Measurements from ENCODE around the gene ZNF846. TPM values are rescaled to one million over a fixed set of nuclear protein-coding genes. Genes with fewer than 3 reads are reported as not detected.

ZNF846 gene
- total and polyA plus RNA-seq, 10 of the 15 experiments (the other 5 are each of a cell fraction or from before 2014, with no cell fraction given): 0.64 to 4.1 (median 1.6) TPM

- Histone ChIP-seq H3K9ac (ENCODE audit: control insufficient read depth, insufficient read depth, low read length) (no peak overlapping the region), H3K36me3 (ENCODE audit: control insufficient read depth in 2 of 2, insufficient read depth in 2 of 2, low read length in 1 of 2) (no peaks in the 10 kb centered on the region), H3K4me1 (ENCODE audit: control insufficient read depth, insufficient read depth, low read length) (no peaks in the 10 kb centered on the region), H3K9me3 (replicated peaks; ENCODE audit: control insufficient read depth, insufficient read depth, low read length) (peaks cover 2% of the 10 kb centered on the region; the same call in 2 of the 3 replicates), H3K4me3 (no peak overlapping the region), H3K27me3 (replicated peaks in 1 of 2; ENCODE audit: control insufficient read depth in 2 of 2, insufficient read depth in 2 of 2, low read length in 1 of 2) (no peaks in the 10 kb centered on the region), H3K4me2 (ENCODE audit: control insufficient read depth, insufficient read depth) (no peak overlapping the region), H3K27ac (ENCODE audit: control insufficient read depth, insufficient read depth) (no peak overlapping the region), H2AFZ (ENCODE audit: control insufficient read depth, low read depth, low read length) (no peak overlapping the region), H3K79me2 (ENCODE audit: control insufficient read depth, insufficient read depth, low read length) (no peaks in the 10 kb centered on the region), H4K20me1 (ENCODE audit: control insufficient read depth, insufficient read depth) (no peaks in the 10 kb centered on the region)
- RAD21 ChIA-PET (ENCODE audit: unreplicated experiment): no interaction called here
- POLR2A ChIA-PET: no interaction called here
- in situ Hi-C loops (cut with MboI) (no loop called here), intact Hi-C loops (cut with micrococcal nuclease; ENCODE audit: unreplicated experiment) (no loop called here)
- FAIRE-seq (no peak), DNase-seq (ENCODE audit: low read depth, low spot score) (no peak), ATAC-seq (no peak)
- 17% methylated on average over 4 of the region's 4 CpGs for WGBS (ENCODE audit: insufficient coverage, insufficient replicate concordance, low lambda C conversion rate, missing lambda C conversion rate)
- CTCF ChIA-PET: no interaction called here
- SMC1A ChIA-PET (ENCODE audit: uncharacterized antibody, unreplicated experiment): no interaction called here
- BruUV-seq (replicated peaks): no TSS peak
- TF ChIP-seq SIX5 (IDR thresholded peaks at IDR 0.05; ENCODE audit: low read depth, low read length, severe bottlenecking): no peak
- TF ChIP-seq POLR2A (IDR thresholded peaks at IDR 0.05; ENCODE audit: low read depth, low read length): no peak
- no peak for TF ChIP-seq TCF12 (IDR thresholded peaks at IDR 0.05; ENCODE audit: low read depth, low read length)
- no peak for TF ChIP-seq MTA3 (IDR thresholded peaks at IDR 0.05; ENCODE audit: borderline replicate concordance, low read length)
- TF ChIP-seq ASH2L (IDR thresholded peaks at IDR 0.05; ENCODE audit: borderline replicate concordance, low read depth): no peak
- no peak for TF ChIP-seq NR2C1 (IDR thresholded peaks at IDR 0.05)
- TF ChIP-seq STAT1 (conservative IDR thresholded peaks at IDR 0.05): no peak
- no peak for TF ChIP-seq SIN3A (IDR thresholded peaks at IDR 0.05; ENCODE audit: low read depth, low read length)
Observed at GRCh38 chr19:9724157-9724556, 44.4 kb downstream of the ZNF846 start.

DNA sequence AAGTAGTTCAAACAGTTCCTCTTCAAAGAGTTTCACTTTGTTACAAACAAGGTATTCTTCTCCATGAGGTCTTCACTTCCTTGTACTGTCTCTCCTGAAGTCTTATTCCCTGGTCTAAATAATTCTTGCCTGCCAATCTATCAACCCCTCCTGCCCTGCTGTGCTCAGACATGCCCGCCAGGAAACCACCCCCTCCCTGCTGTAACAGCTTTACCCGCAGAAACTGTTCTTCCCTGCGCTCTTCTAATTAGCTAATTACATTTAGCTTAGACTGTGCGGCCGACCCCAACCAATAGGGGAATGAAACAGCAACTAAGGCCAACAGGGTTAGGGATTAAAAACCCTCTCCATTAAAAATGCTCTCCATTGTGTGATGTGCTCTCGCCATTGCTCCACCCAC, 46.7 kb downstream of the ZNF846 start:
- H3K9ac ChIP-seq (ENCODE audit: control insufficient read depth, insufficient read depth, low read length): no peak overlapping the region
- H2AFZ ChIP-seq (ENCODE audit: control insufficient read depth, low read depth, low read length): no peak overlapping the region
- ChIA-PET RAD21 (ENCODE audit: unreplicated experiment) (no interaction called here), CTCF (interaction anchor here (0.9 to 1.0 kb wide), 2 partner anchors 10 to 516 kb away, joined by 3 read pairs; no protein-coding TSS in a partner anchor), POLR2A (no interaction called here), SMC1A (ENCODE audit: uncharacterized antibody, unreplicated experiment) (interaction anchor here (1.0 kb wide), 2 partner anchors 55 to 306 kb away, joined by 3 read pairs; no protein-coding TSS in a partner anchor)
- no peak overlapping the region for H3K27ac ChIP-seq (ENCODE audit: control insufficient read depth, insufficient read depth)
- no peaks in the 10 kb centered on the region for H3K27me3 ChIP-seq (replicated peaks in 1 of 2; ENCODE audit: control insufficient read depth in 2 of 2, insufficient read depth in 2 of 2, low read length in 1 of 2)
- H3K4me3 ChIP-seq: no peak overlapping the region
- intact Hi-C loops (cut with micrococcal nuclease; ENCODE audit: unreplicated experiment): no loop called here
- H4K20me1 ChIP-seq (ENCODE audit: control insufficient read depth, insufficient read depth): no peaks in the 10 kb centered on the region
- DNase-seq (ENCODE audit: low read depth, low spot score): peak; percentile 1
- WGBS (ENCODE audit: insufficient coverage, insufficient replicate concordance, low lambda C conversion rate, missing lambda C conversion rate): 5% methylated on average over 6 of the region's 6 CpGs
- H3K79me2 ChIP-seq (ENCODE audit: control insufficient read depth, insufficient read depth, low read length): no peaks in the 10 kb centered on the region
- TF ChIP-seq ATF2 (IDR thresholded peaks at IDR 0.05; ENCODE audit: low read length): no peak
- peak; percentile 44; the same call in 1 of the 2 replicates for TF ChIP-seq MTA2 (IDR thresholded peaks at IDR 0.05; ENCODE audit: low read depth)
- TF ChIP-seq PKNOX1 (IDR thresholded peaks at IDR 0.05): 0 out of 2 replicates have a peak, but pooled peaks have one; percentile 40
- no peak for TF ChIP-seq SREBF1 (IDR thresholded peaks at IDR 0.05; ENCODE audit: low read length)
- no peak for TF ChIP-seq SUZ12 (IDR thresholded peaks at IDR 0.05; ENCODE audit: unreplicated experiment)
- FAIRE-seq: no peak
- no TSS peak for BruUV-seq (replicated peaks)
- no peaks in the 10 kb centered on the region for H3K4me1 ChIP-seq (ENCODE audit: control insufficient read depth, insufficient read depth, low read length)
- no peak for ATAC-seq
- no peak overlapping the region for H3K4me2 ChIP-seq (ENCODE audit: control insufficient read depth, insufficient read depth)
- in situ Hi-C loops (cut with MboI): no loop called here
- peaks cover 2% of the 10 kb centered on the region; the same call in 2 of the 3 replicates for H3K9me3 ChIP-seq (replicated peaks; ENCODE audit: control insufficient read depth, insufficient read depth, low read length)
- H3K36me3 ChIP-seq (ENCODE audit: control insufficient read depth in 2 of 2, insufficient read depth in 2 of 2, low read length in 1 of 2): no peaks in the 10 kb centered on the region

Measured in GM12878 (cell line).